K562 (cell line): ENCODE results near the gene CRB2. TPM values are rescaled to one million over a fixed set of nuclear protein-coding genes. Genes with fewer than 3 reads are reported as not detected.

Experiments
- ARID2 ChIP-seq: fragments of 450-650 bp; IDR thresholded peaks from 2 replicates; pipeline ENCODE4 v1.6.1; 2017; ENCODE audit warnings: antibody characterized with exemption, mild to moderate bottlenecking
- CHD4 ChIP-seq: fragments of 200-600 bp; sonication (generic); IDR thresholded peaks from 3 replicates; pipeline ENCODE4 v1.6.1; 2012; ENCODE audit warnings: low read depth, mild to moderate bottlenecking, mixed read lengths, low read length, inconsistent platforms; ENCODE audit not compliant: insufficient read depth, insufficient replicate concordance, poor library complexity, severe bottlenecking
- COPS2 ChIP-seq: fragments of 450-650 bp; conservative IDR thresholded peaks from 2 replicates; pipeline ENCODE4 v1.6.1; 2016; ENCODE audit warnings: mild to moderate bottlenecking, moderate library complexity
- ERF ChIP-seq: fragments of 450-650 bp; formaldehyde crosslinking; IDR thresholded peaks from 2 replicates; pipeline ENCODE4 v1.4.0; 2020; ENCODE audit warnings: mild to moderate bottlenecking, mixed read lengths
- HMGN3 ChIP-seq: IDR thresholded peaks from 2 replicates; pipeline ENCODE4 v1.6.1; 2011; ENCODE audit warnings: borderline replicate concordance, low read depth, mild to moderate bottlenecking, mixed read lengths, low read length; ENCODE audit not compliant: insufficient read length; ENCODE audit errors: extremely low read depth
- HNRNPUL1 ChIP-seq: fragments of 200-400 bp; formaldehyde crosslinking; IDR thresholded peaks from 2 replicates; pipeline ENCODE4 v1.6.1; 2017; ENCODE audit warnings: low read length
- KLF16 ChIP-seq: IDR thresholded peaks from 2 replicates; pipeline ENCODE4 v1.6.1; 2016; ENCODE audit warnings: antibody characterized with exemption
- RBM39 ChIP-seq: fragments of 200-400 bp; formaldehyde crosslinking; optimal IDR thresholded peaks from 2 replicates; pipeline ENCODE3; 2018; ENCODE audit warnings: low read depth, low read length
- SP2 ChIP-seq: IDR thresholded peaks from 2 replicates; pipeline ENCODE4 v1.6.1; 2011; ENCODE audit warnings: mild to moderate bottlenecking, low read depth, low read length, moderate library complexity; ENCODE audit not compliant: poor library complexity, severe bottlenecking; ENCODE audit errors: extremely low read depth
- ZEB2 ChIP-seq: fragments of 450-650 bp; IDR thresholded peaks from 2 replicates; pipeline ENCODE4 v1.6.1; 2016
- ZFP30 ChIP-seq: fragments of 250-450 bp; sonication (Bioruptor Pico); IDR thresholded peaks from 2 replicates; pipeline ENCODE4 v1.8.0; 2022; ENCODE audit warnings: moderate library complexity, mild to moderate bottlenecking, inconsistent platforms, borderline replicate concordance
- ZNF143 ChIP-seq: sonication (generic); formaldehyde crosslinking; IDR thresholded peaks from 2 replicates; pipeline ENCODE4 v1.9.0; 2022; ENCODE audit warnings: mild to moderate bottlenecking, missing genetic modification reagents
- ZNF699 ChIP-seq: fragments of 250-450 bp; sonication (Bioruptor Pico); IDR thresholded peaks from 2 replicates; pipeline ENCODE4 v1.8.0; 2021; ENCODE audit warnings: mild to moderate bottlenecking, moderate library complexity; ENCODE audit not compliant: insufficient replicate concordance
- polyA plus RNA-seq, 8 experiments: library from polyadenylated mRNA; depleted of rRNA in 4 of 8; stranded (reverse) in 5 of 8; unstranded in 3 of 8; fragments of >200 nt; fragmentation: Nextera tagmentation in 2 of 8; fragmentation: Illumina TruSeq in 1 of 8; extraction: Ambion mirVana in 2 of 8; extraction: Trizol in 1 of 8; gene quantifications; 2 replicates each; pipeline versions ENCODE4 v1.2.1 to v1.2.3, GENCODE V29; 2011 to 2014; ENCODE audit warnings: inconsistent platforms in 1 of 8, missing spikeins in 1 of 8
- total RNA-seq, 7 experiments: library from RNA; depleted of rRNA in 6 of 7; stranded (reverse); fragments of >200 nt in 6 of 7; fragmentation: Illumina TruSeq in 2 of 7; extraction: Trizol in 2 of 7; gene quantifications; 2 replicates each; pipeline versions ENCODE4 v1.2.1 to v1.2.3, GENCODE V29; 2011 to 2021; ENCODE audit warnings: low replicate concordance in 1 of 7
- TF ChIP-seq, protein P1 (sequence below): fragments of 450-650 bp; formaldehyde crosslinking; IDR thresholded peaks from 2 replicates; pipeline ENCODE4 v1.4.0; 2020; ENCODE audit warnings: mild to moderate bottlenecking, moderate library complexity
- TF ChIP-seq, protein P2 (sequence below): fragments of 200-400 bp; formaldehyde crosslinking; IDR thresholded peaks from 2 replicates; pipeline ENCODE4 v1.6.1; 2017; ENCODE audit warnings: mild to moderate bottlenecking, low read depth, low read length, moderate library complexity
- TF ChIP-seq, protein P3 (sequence below): fragments of 450-650 bp; formaldehyde crosslinking; conservative IDR thresholded peaks from 2 replicates; pipeline ENCODE4 v1.4.0; 2022; ENCODE audit warnings: mild to moderate bottlenecking, missing genetic modification characterization
- TF ChIP-seq, protein P4 (sequence below): fragments of 250-450 bp; sonication (Bioruptor Pico); IDR thresholded peaks from 2 replicates; pipeline ENCODE4 v1.9.0; 2021; ENCODE audit warnings: mild to moderate bottlenecking, inconsistent platforms
- TF ChIP-seq, protein P5 (sequence below): IDR thresholded peaks from 2 replicates; pipeline ENCODE4 v1.6.1; 2011; ENCODE audit warnings: borderline replicate concordance, low read depth, mild to moderate bottlenecking, moderate library complexity, low read length; ENCODE audit not compliant: insufficient read depth, poor library complexity, severe bottlenecking

The CRB2 gene
- total and polyA plus RNA-seq, 9 of the 15 experiments (the other 6 are each of a cell fraction or from before 2014, with no cell fraction given), result 0.13 to 1.2 (median 0.25) TPM; not detected in 2

DNA sequence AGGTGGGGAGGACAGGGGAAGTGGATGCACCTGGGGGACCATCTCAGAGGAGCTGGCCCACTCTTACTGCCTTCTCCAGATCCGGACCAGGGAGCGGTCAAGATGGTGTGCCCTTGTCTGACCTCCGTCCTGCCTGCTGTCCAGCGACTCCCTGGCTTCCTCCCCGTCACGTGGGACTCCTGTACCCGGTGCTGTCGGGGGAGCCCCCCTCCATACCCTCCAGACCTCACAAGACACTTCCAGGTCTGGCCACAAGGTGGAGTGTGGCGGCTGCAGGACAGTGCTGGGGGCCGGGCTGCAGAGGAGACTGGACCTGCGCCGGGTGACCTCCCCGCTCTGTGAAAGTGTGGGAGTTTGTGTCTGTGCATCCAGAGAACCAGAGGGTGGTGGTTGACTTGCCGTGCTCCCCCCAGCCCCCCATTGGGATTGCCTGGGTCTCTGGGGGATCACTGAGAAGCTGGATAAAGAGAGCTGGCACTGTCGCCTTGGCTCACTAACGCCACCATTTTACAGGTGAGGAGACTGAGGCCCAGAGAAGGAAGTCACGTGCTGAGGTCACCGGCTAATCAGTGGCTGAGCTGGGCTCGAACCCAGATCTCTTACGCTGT lies 1.9 kb upstream of the CRB2 start (continued):
- TF ChIP-seq ZNF699 (CRISPR knock-in tag) (no peak), HMGN3 (no peak), ZNF143 (CRISPR knock-in tag) (peak; percentile 55; the same call in 1 of the 2 replicates), ZEB2 (no peak), COPS2 (no peak), RBM39 (no peak), ERF (CRISPR knock-in tag) (no peak), KLF16 (peak; percentile 29; the same call in 1 of the 2 replicates), SP2 (no peak), HNRNPUL1 (no peak), ZFP30 (CRISPR knock-in tag) (no peak), CHD4 (no peak), ARID2 (peak; percentile 90)
- TF ChIP-seq, protein P1, sequence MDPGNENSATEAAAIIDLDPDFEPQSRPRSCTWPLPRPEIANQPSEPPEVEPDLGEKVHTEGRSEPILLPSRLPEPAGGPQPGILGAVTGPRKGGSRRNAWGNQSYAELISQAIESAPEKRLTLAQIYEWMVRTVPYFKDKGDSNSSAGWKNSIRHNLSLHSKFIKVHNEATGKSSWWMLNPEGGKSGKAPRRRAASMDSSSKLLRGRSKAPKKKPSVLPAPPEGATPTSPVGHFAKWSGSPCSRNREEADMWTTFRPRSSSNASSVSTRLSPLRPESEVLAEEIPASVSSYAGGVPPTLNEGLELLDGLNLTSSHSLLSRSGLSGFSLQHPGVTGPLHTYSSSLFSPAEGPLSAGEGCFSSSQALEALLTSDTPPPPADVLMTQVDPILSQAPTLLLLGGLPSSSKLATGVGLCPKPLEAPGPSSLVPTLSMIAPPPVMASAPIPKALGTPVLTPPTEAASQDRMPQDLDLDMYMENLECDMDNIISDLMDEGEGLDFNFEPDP (CRISPR knock-in tag), result no peak
- TF ChIP-seq, protein P2, sequence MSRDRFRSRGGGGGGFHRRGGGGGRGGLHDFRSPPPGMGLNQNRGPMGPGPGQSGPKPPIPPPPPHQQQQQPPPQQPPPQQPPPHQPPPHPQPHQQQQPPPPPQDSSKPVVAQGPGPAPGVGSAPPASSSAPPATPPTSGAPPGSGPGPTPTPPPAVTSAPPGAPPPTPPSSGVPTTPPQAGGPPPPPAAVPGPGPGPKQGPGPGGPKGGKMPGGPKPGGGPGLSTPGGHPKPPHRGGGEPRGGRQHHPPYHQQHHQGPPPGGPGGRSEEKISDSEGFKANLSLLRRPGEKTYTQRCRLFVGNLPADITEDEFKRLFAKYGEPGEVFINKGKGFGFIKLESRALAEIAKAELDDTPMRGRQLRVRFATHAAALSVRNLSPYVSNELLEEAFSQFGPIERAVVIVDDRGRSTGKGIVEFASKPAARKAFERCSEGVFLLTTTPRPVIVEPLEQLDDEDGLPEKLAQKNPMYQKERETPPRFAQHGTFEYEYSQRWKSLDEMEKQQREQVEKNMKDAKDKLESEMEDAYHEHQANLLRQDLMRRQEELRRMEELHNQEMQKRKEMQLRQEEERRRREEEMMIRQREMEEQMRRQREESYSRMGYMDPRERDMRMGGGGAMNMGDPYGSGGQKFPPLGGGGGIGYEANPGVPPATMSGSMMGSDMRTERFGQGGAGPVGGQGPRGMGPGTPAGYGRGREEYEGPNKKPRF, result no peak
- TF ChIP-seq, protein P3, sequence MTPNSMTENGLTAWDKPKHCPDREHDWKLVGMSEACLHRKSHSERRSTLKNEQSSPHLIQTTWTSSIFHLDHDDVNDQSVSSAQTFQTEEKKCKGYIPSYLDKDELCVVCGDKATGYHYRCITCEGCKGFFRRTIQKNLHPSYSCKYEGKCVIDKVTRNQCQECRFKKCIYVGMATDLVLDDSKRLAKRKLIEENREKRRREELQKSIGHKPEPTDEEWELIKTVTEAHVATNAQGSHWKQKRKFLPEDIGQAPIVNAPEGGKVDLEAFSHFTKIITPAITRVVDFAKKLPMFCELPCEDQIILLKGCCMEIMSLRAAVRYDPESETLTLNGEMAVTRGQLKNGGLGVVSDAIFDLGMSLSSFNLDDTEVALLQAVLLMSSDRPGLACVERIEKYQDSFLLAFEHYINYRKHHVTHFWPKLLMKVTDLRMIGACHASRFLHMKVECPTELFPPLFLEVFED (CRISPR knock-in tag), result no peak
- TF ChIP-seq, protein P4, sequence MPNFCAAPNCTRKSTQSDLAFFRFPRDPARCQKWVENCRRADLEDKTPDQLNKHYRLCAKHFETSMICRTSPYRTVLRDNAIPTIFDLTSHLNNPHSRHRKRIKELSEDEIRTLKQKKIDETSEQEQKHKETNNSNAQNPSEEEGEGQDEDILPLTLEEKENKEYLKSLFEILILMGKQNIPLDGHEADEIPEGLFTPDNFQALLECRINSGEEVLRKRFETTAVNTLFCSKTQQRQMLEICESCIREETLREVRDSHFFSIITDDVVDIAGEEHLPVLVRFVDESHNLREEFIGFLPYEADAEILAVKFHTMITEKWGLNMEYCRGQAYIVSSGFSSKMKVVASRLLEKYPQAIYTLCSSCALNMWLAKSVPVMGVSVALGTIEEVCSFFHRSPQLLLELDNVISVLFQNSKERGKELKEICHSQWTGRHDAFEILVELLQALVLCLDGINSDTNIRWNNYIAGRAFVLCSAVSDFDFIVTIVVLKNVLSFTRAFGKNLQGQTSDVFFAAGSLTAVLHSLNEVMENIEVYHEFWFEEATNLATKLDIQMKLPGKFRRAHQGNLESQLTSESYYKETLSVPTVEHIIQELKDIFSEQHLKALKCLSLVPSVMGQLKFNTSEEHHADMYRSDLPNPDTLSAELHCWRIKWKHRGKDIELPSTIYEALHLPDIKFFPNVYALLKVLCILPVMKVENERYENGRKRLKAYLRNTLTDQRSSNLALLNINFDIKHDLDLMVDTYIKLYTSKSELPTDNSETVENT, result no peak
- TF ChIP-seq, protein P5, sequence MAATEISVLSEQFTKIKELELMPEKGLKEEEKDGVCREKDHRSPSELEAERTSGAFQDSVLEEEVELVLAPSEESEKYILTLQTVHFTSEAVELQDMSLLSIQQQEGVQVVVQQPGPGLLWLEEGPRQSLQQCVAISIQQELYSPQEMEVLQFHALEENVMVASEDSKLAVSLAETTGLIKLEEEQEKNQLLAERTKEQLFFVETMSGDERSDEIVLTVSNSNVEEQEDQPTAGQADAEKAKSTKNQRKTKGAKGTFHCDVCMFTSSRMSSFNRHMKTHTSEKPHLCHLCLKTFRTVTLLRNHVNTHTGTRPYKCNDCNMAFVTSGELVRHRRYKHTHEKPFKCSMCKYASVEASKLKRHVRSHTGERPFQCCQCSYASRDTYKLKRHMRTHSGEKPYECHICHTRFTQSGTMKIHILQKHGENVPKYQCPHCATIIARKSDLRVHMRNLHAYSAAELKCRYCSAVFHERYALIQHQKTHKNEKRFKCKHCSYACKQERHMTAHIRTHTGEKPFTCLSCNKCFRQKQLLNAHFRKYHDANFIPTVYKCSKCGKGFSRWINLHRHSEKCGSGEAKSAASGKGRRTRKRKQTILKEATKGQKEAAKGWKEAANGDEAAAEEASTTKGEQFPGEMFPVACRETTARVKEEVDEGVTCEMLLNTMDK, result peak; percentile 35
